ENCODE results near the gene CEL. TPM values are rescaled to one million over a fixed set of nuclear protein-coding genes. Genes with fewer than 3 reads are reported as not detected.
"Not testable (repeated sequence)": the region's sequence is repeated elsewhere in the genome, so short reads cannot be mapped to it uniquely, and the experiment has no call there.

The CEL gene
- total RNA-seq, 5 donors from 2014 or later (not counting 1 experiment from before 2014, with no cell fraction given): 0.28 to 9.0 (median 7.9) TPM

DNA sequence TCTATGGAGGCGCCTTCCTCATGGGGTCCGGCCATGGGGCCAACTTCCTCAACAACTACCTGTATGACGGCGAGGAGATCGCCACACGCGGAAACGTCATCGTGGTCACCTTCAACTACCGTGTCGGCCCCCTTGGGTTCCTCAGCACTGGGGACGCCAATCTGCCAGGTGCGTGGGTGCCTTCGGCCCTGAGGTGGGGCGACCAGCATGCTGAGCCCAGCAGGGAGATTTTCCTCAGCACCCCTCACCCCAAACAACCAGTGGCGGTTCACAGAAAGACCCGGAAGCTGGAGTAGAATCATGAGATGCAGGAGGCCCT is 3.2 kb downstream of the CEL start:
- no peak for DNase-seq
- H3K27ac ChIP-seq (ENCODE audit: low read length): no peak overlapping the region
- ChIA-PET CTCF (no interaction called here), POLR2A (no interaction called here)
- no peak for ATAC-seq (replicated peaks in 1 of 4)
- Mint-ChIP-seq H3K9me3 (no peaks in the 10 kb centered on the region), H3K27ac (no peak overlapping the region), H3K27me3 (no peaks in the 10 kb centered on the region), H3K4me1 (peaks cover 4 to 12% (median 8%) of the 10 kb centered on the region in 3 donors), H3K36me3 (no peaks in the 10 kb centered on the region), H3K4me3 (no peak overlapping the region)
- 100% methylated on average over 2 of the region's 17 CpGs for WGBS (ENCODE audit: insufficient coverage)
- H3K4me3 ChIP-seq (ENCODE audit: control insufficient read depth in 1 of 2, extremely low read depth in 1 of 2, low read length in 1 of 2): no peak overlapping the region
- peaks cover 8 to 10% of the 10 kb centered on the region in 2 experiments for H3K4me1 ChIP-seq (ENCODE audit: control insufficient read depth in 1 of 2, extremely low read depth in 1 of 2, insufficient read depth in 2 of 2, low read length in 2 of 2)
- no peaks in the 10 kb centered on the region for H3K27me3 ChIP-seq (replicated peaks in 1 of 2; ENCODE audit: control insufficient read depth in 2 of 2, extremely low read depth in 1 of 2, insufficient read depth in 2 of 2, low read length in 1 of 2)
- no peaks in the 10 kb centered on the region for H3K9me3 ChIP-seq
- H3K36me3 ChIP-seq (ENCODE audit: control insufficient read depth in 2 of 2, extremely low read depth in 1 of 2, insufficient read depth in 1 of 2, low read length in 1 of 2): peaks cover 0 to 4% of the 10 kb centered on the region in 2 donors

- CTCF ChIA-PET: no interaction called here
- no peaks in the 10 kb centered on the region for H3K36me3 Mint-ChIP-seq
These were observed 4.6 kb downstream of the CEL start for GRCh38 chr9:133066181-133066983.

GRCh38 chr9:133067006-133067405 is 5.2 kb downstream of the CEL start:
- CTCF ChIA-PET: no interaction called here
- no peaks in the 10 kb centered on the region for H3K36me3 Mint-ChIP-seq
- no peaks in the 10 kb centered on the region for H3K9me3 Mint-ChIP-seq
- Histone ChIP-seq H3K9me3 (no peaks in the 10 kb centered on the region), H3K36me3 (ENCODE audit: control insufficient read depth in 2 of 2, extremely low read depth in 1 of 2, insufficient read depth in 1 of 2, low read length in 1 of 2) (peaks cover 0 to 4% of the 10 kb centered on the region in 2 donors), H3K27me3 (replicated peaks in 1 of 2; ENCODE audit: control insufficient read depth in 2 of 2, extremely low read depth in 1 of 2, insufficient read depth in 2 of 2, low read length in 1 of 2) (no peaks in the 10 kb centered on the region), H3K4me1 (ENCODE audit: control insufficient read depth in 1 of 2, extremely low read depth in 1 of 2, insufficient read depth in 2 of 2, low read length in 2 of 2) (peaks cover 0 to 2% of the 10 kb centered on the region in 2 experiments), H3K27ac (ENCODE audit: low read length) (no peak overlapping the region), H3K4me3 (ENCODE audit: control insufficient read depth in 1 of 2, extremely low read depth in 1 of 2, low read length in 1 of 2) (no peak overlapping the region)
- no peak overlapping the region for H3K4me3 Mint-ChIP-seq
- no peak overlapping the region for H3K27ac Mint-ChIP-seq
- POLR2A ChIA-PET: no interaction called here
- DNase-seq (no peak), ATAC-seq (replicated peaks in 1 of 4) (no peak)
- H3K27me3 Mint-ChIP-seq: no peaks in the 10 kb centered on the region
- 86% methylated on average over 6 of the region's 11 CpGs for WGBS (ENCODE audit: insufficient coverage)
- H3K4me1 Mint-ChIP-seq: peaks cover 0 to 5% (median 1%) of the 10 kb centered on the region in 3 donors

More at GRCh38 chr9:133066181-133066983, 4.6 kb downstream of the CEL start:
- H3K27ac ChIP-seq (ENCODE audit: low read length): no peak overlapping the region
- Mint-ChIP-seq H3K27ac (no peak overlapping the region), H3K27me3 (no peaks in the 10 kb centered on the region), H3K4me3 (no peak overlapping the region), H3K9me3 (no peaks in the 10 kb centered on the region), H3K4me1 (peaks cover 0 to 5% (median 1%) of the 10 kb centered on the region in 3 donors)
- no peaks in the 10 kb centered on the region for H3K9me3 ChIP-seq
- no peak overlapping the region for H3K4me3 ChIP-seq (ENCODE audit: control insufficient read depth in 1 of 2, extremely low read depth in 1 of 2, low read length in 1 of 2)
- WGBS (ENCODE audit: insufficient coverage): 91% methylated on average over 18 of the region's 25 CpGs
- ATAC-seq (replicated peaks in 1 of 4) (no peak), DNase-seq (no peak)
- peaks cover 0 to 4% of the 10 kb centered on the region in 2 donors for H3K36me3 ChIP-seq (ENCODE audit: control insufficient read depth in 2 of 2, extremely low read depth in 1 of 2, insufficient read depth in 1 of 2, low read length in 1 of 2)
- H3K27me3 ChIP-seq (replicated peaks in 1 of 2; ENCODE audit: control insufficient read depth in 2 of 2, extremely low read depth in 1 of 2, insufficient read depth in 2 of 2, low read length in 1 of 2): no peaks in the 10 kb centered on the region
- H3K4me1 ChIP-seq (ENCODE audit: control insufficient read depth in 1 of 2, extremely low read depth in 1 of 2, insufficient read depth in 2 of 2, low read length in 2 of 2): peaks cover 1 to 3% of the 10 kb centered on the region in 2 experiments
- POLR2A ChIA-PET: interaction anchor here in 1 of 2 donors (0.6 kb wide), 1 partner anchor 14 kb away, joined by 3 read pairs; no protein-coding TSS in a partner anchor

DNA sequence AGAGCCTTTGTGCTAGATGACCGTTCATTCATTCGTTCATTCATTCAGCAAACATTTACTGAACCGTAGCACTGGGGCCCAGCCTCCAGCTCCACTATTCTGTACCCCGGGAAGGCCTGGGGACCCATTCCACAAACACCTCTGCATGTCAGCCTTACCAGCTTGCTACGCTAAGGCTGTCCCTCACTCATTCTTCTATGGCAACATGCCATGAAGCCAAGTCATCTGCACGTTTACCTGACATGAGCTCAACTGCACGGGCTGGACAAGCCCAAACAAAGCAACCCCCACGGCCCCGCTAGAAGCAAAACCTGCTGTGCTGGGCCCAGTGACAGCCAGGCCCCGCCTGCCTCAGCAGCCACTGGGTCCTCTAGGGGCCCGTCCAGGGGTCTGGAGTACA is 6.0 kb downstream of the CEL start:
- Histone ChIP-seq H3K36me3 (ENCODE audit: control insufficient read depth in 2 of 2, extremely low read depth in 1 of 2, insufficient read depth in 1 of 2, low read length in 1 of 2) (peaks cover 0 to 4% of the 10 kb centered on the region in 2 donors), H3K4me3 (ENCODE audit: control insufficient read depth in 1 of 2, extremely low read depth in 1 of 2, low read length in 1 of 2) (no peak overlapping the region), H3K27ac (ENCODE audit: low read length) (no peak overlapping the region), H3K9me3 (no peaks in the 10 kb centered on the region), H3K4me1 (ENCODE audit: control insufficient read depth in 1 of 2, extremely low read depth in 1 of 2, insufficient read depth in 2 of 2, low read length in 2 of 2) (no peaks in the 10 kb centered on the region), H3K27me3 (replicated peaks in 1 of 2; ENCODE audit: control insufficient read depth in 2 of 2, extremely low read depth in 1 of 2, insufficient read depth in 2 of 2, low read length in 1 of 2) (no peaks in the 10 kb centered on the region)
- ATAC-seq (replicated peaks in 1 of 4) (no peak), DNase-seq (no peak)
- 86% methylated on average over 5 of the region's 11 CpGs for WGBS (ENCODE audit: insufficient coverage)
- Mint-ChIP-seq H3K9me3 (no peaks in the 10 kb centered on the region), H3K4me1 (peaks cover 0 to 3% (median 0%) of the 10 kb centered on the region in 3 donors), H3K27me3 (no peaks in the 10 kb centered on the region), H3K36me3 (no peaks in the 10 kb centered on the region), H3K4me3 (no peak overlapping the region), H3K27ac (no peak overlapping the region)
- POLR2A ChIA-PET: no interaction called here
- CTCF ChIA-PET: no interaction called here

DNA sequence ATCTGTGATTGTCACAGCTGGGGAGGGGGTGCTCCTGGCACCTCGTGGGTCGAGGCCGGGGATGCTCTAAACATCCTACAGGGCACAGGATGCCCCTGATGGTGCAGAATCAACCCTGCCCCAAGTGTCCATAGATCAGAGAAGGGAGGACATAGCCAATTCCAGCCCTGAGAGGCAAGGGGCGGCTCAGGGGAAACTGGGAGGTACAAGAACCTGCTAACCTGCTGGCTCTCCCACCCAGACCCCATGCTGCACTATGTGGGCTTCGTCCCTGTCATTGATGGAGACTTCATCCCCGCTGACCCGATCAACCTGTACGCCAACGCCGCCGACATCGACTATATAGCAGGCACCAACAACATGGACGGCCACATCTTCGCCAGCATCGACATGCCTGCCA is 6.7 kb downstream of the CEL start:
- H3K4me3 ChIP-seq (ENCODE audit: control insufficient read depth in 1 of 2, extremely low read depth in 1 of 2, low read length in 1 of 2); H3K27me3 Mint-ChIP-seq; H3K36me3 Mint-ChIP-seq; H3K27ac ChIP-seq (ENCODE audit: low read length); ATAC-seq (replicated peaks in 1 of 4); H3K9me3 Mint-ChIP-seq; H3K9me3 ChIP-seq; CTCF ChIA-PET; POLR2A ChIA-PET; H3K4me3 Mint-ChIP-seq; H3K36me3 ChIP-seq (ENCODE audit: control insufficient read depth in 2 of 2, extremely low read depth in 1 of 2, insufficient read depth in 1 of 2, low read length in 1 of 2); H3K4me1 Mint-ChIP-seq; DNase-seq; H3K27me3 ChIP-seq (replicated peaks in 1 of 2; ENCODE audit: control insufficient read depth in 2 of 2, extremely low read depth in 1 of 2, insufficient read depth in 2 of 2, low read length in 1 of 2); H3K4me1 ChIP-seq (ENCODE audit: control insufficient read depth in 1 of 2, extremely low read depth in 1 of 2, insufficient read depth in 2 of 2, low read length in 2 of 2); H3K27ac Mint-ChIP-seq: not testable (repeated sequence)
- whole genome bisulfite sequencing (ENCODE audit: insufficient coverage): no CpG with 5 or more reads among the region's 15 CpGs

DNA sequence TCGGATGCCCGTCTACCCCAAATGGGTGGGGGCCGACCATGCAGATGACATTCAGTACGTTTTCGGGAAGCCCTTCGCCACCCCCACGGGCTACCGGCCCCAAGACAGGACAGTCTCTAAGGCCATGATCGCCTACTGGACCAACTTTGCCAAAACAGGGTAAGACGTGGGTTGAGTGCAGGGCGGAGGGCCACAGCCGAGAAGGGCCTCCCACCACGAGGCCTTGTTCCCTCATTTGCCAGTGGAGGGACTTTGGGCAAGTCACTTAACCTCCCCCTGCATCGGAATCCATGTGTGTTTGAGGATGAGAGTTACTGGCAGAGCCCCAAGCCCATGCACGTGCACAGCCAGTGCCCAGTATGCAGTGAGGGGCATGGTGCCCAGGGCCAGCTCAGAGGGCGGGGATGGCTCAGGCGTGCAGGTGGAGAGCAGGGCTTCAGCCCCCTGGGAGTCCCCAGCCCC is 8.8 kb downstream of the CEL start:
- 96% methylated on average over 13 of the region's 17 CpGs for WGBS (ENCODE audit: insufficient coverage)
- DNase-seq: not testable (repeated sequence)

More for the DNA sequence above, 8.8 kb downstream of the CEL start:
- POLR2A ChIA-PET; H3K4me3 Mint-ChIP-seq; H3K4me3 ChIP-seq (ENCODE audit: control insufficient read depth in 1 of 2, extremely low read depth in 1 of 2, low read length in 1 of 2); ATAC-seq (replicated peaks in 1 of 4); H3K4me1 ChIP-seq (ENCODE audit: control insufficient read depth in 1 of 2, extremely low read depth in 1 of 2, insufficient read depth in 2 of 2, low read length in 2 of 2); H3K27me3 Mint-ChIP-seq; H3K27ac Mint-ChIP-seq; CTCF ChIA-PET; H3K36me3 ChIP-seq (ENCODE audit: control insufficient read depth in 2 of 2, extremely low read depth in 1 of 2, insufficient read depth in 1 of 2, low read length in 1 of 2); H3K9me3 Mint-ChIP-seq; H3K9me3 ChIP-seq; H3K27me3 ChIP-seq (replicated peaks in 1 of 2; ENCODE audit: control insufficient read depth in 2 of 2, extremely low read depth in 1 of 2, insufficient read depth in 2 of 2, low read length in 1 of 2); H3K4me1 Mint-ChIP-seq; H3K27ac ChIP-seq (ENCODE audit: low read length); H3K36me3 Mint-ChIP-seq: not testable (repeated sequence)

Data from T-cell (primary cell).